ENCODE measurements around the gene PXDN.

GRCh38 chr2:1698188-1698945, 45.9 kb downstream of the PXDN start:
- TF ChIP-seq CTCF (IDR thresholded peaks at IDR 0.05; ENCODE audit: low read depth, low read length) (no peak), POLR2A (IDR thresholded peaks at IDR 0.05; ENCODE audit: extremely low read depth, insufficient read length) (no peak)
